Lower lobe of right lung (tissue), 2 donors: ENCODE results near the gene KRT28. TPM values are rescaled to one million over a fixed set of nuclear protein-coding genes. Genes with fewer than 3 reads are reported as not detected.

Experiments used
- ATAC-seq, 2 donors: fragments of 200-7000 bp; cut with Tn5 transposase; one replicate each; pipeline ENCODE4 v1.9.1; 2020 to 2022; ENCODE audit warnings: mild to moderate bottlenecking in 2 of 2, moderate library complexity in 2 of 2
- DNase-seq: peaks from one replicate; pipeline ENCODE4 v3.0.0-alpha.2; 2020
- H3K27ac ChIP-seq: fragments of 200-600 bp; one replicate; pipeline ENCODE4 v1.8.0; 2022
- H3K27me3 ChIP-seq: fragments of 200-600 bp; one replicate; pipeline ENCODE4 v1.8.0; 2022; ENCODE audit warnings: low read depth
- H3K36me3 ChIP-seq: fragments of 200-600 bp; one replicate; pipeline ENCODE4 v1.8.0; 2022; ENCODE audit warnings: mild to moderate bottlenecking
- H3K4me1 ChIP-seq: fragments of 200-600 bp; one replicate; pipeline ENCODE4 v1.8.0; 2022
- H3K4me3 ChIP-seq: fragments of 200-600 bp; one replicate; pipeline ENCODE4 v1.8.0; 2022; ENCODE audit warnings: mild to moderate bottlenecking
- H3K9me3 ChIP-seq: fragments of 200-600 bp; one replicate; pipeline ENCODE4 v1.8.0; 2022
- intact Hi-C: fragments of 100-400 bp; cut with DNase I; formaldehyde crosslinking; loops from one replicate; pipeline ENCODE4 v1.11.0; 2022
- total RNA-seq: library from RNA; stranded (reverse); fragmentation: NEBNext Ultra II Directional; extraction: Animal tissue kit (Norgen Biotek cat#: 25700); gene quantifications from one replicate; pipeline ENCODE4 v1.2.1, GENCODE V29; 2021
- TF ChIP-seq, protein P1 (sequence below): fragments of 200-600 bp; IDR thresholded peaks from one replicate; pipeline ENCODE4 v1.8.0; 2022; ENCODE audit warnings: antibody characterized with exemption, mild to moderate bottlenecking
- donor health status: DM: no; HTN: yes; CAD: no; lungs with severe emphysema.

Gene KRT28
- total RNA-seq, 1 donor from 2014 or later, result not detected

DNA sequence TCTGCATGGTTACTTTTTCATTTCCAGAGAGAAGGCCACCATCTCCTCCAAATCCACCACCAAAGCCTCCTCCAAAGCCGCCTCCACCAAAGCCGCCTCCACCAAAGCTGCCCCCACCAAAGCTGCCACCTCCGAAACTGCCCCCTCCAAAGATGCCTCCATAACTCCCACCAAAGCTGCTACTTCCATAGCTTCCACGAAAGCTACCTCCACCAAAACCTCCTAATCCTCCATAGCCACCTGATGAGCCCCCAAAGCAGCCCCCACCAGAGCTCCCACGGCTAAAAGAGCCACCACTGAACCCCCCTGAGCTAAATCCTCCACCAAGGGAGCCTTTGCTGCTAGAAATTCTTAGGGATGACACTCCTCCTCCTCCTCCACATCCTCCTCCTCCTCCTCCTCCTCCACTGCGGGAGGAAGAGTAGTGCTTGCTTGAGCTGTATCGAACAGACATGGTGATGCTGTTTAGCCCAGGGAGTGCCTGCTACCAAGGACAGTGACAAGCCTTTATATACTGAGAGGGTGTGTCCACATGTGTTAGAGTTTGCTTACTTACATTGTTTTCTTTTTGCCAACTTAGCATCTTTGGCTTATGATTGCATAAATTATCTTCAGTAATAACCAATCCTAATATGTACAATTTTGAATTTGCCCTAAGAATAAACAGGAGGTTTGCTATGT lies 22.5 kb upstream of the KRT28 start, which contains the start of gene KRT10:
KRT10 (minus strand) TSS at position 483 of the 681 bp plus-strand sequence; CDS start at position 454, 29 bp downstream.
- TF ChIP-seq, protein P1, sequence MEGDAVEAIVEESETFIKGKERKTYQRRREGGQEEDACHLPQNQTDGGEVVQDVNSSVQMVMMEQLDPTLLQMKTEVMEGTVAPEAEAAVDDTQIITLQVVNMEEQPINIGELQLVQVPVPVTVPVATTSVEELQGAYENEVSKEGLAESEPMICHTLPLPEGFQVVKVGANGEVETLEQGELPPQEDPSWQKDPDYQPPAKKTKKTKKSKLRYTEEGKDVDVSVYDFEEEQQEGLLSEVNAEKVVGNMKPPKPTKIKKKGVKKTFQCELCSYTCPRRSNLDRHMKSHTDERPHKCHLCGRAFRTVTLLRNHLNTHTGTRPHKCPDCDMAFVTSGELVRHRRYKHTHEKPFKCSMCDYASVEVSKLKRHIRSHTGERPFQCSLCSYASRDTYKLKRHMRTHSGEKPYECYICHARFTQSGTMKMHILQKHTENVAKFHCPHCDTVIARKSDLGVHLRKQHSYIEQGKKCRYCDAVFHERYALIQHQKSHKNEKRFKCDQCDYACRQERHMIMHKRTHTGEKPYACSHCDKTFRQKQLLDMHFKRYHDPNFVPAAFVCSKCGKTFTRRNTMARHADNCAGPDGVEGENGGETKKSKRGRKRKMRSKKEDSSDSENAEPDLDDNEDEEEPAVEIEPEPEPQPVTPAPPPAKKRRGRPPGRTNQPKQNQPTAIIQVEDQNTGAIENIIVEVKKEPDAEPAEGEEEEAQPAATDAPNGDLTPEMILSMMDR, result no peak
- intact Hi-C loops, result no loop called here

DNA sequence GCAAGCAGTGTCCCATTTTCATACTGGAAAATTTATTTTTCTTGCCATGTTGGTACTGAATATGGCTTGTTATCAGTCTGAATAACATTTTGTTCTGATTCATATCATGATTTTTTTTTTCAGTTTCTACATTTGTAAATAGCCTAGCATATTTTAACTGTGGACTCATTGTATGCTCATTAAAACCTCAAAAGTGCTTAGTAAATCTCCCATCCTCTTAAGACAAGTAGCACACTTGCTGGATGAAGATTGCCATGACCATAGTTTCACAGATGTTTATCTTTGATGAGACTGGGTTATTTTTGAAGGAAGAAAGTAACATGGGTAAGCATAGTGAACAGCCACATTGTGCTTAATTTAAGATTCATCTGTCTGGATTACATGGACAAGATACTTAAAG lies 21.8 kb upstream of the KRT28 start:
- Histone ChIP-seq H3K27me3 (no peaks in the 10 kb centered on the region), H3K9me3 (no peaks in the 10 kb centered on the region), H3K36me3 (peaks cover 11% of the 10 kb centered on the region), H3K4me3 (no peak overlapping the region), H3K27ac (no peak overlapping the region), H3K4me1 (peaks cover 16% of the 10 kb centered on the region)
- TF ChIP-seq, protein P1, result no peak
- DNase-seq (no peak), ATAC-seq (peak in 1 of 2 donors; percentile 73)
- intact Hi-C loops, result no loop called here

More for the DNA sequence above, 22.5 kb upstream of the KRT28 start, which contains the start of gene KRT10:
- Histone ChIP-seq H3K4me1 (peaks cover 16% of the 10 kb centered on the region), H3K9me3 (no peaks in the 10 kb centered on the region), H3K4me3 (no peak within 1 kb of the TSS), H3K27me3 (no peaks in the 10 kb centered on the region), H3K36me3 (peaks cover 8% of the 10 kb centered on the region), H3K27ac (no peak within 1 kb of the TSS)
- DNase-seq (no peak), ATAC-seq (no peak)

DNA sequence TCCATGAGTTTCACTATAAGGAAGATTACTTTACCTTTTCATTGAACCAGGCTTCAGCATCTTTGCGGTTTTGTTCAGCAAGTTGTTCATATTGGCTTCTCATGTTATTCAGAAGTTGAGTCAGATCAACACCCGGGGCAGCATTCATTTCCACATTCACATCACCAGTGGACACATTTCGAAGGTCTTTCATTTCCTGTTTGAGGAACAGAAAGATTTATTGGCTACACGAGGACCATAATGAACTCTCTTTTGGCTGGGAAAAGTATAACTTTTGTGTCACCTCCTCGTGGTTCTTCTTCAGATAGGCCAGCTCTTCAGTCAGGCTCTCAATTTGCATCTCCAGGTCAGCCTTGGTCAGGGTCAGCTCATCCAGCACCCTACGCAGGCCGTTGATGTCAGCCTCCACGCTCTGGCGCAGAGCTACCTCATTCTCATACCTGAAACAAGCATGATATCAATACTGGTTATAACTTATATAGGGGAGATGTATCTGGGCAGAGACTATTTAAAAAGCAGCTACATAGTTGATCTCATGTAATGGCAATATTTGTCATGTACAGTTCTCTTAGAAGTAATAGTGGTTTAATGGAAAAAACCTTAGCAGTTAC lies 20.6 kb upstream of the KRT28 start:
- H3K27ac ChIP-seq, result no peak overlapping the region

DNA sequence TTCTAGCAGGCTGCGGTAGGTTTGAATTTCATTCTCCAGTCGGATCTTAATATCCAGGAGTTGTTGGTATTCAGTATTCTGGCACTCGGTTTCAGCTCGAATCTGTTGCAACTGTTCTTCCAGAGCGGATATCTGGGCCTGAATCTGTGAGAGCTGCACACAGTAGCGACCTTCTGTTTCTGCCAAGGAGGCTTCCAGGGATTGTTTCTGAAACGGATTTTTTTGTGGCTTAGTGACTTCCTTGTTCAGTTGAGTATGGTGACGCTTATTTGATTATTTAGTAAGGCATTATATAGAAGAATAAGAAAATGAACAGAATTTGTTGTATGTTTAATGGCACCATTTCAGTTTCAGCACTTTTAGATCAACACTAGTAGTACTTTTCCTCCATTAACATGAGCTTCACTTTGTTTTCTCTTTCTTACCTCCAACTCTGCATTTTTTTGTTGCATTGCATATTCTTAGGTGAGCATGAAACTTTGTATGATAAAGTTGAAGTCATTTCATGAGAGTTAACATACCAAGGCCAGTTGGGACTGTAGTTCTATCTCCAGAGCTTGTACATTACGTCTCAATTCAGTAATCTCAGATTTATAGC lies 19.9 kb upstream of the KRT28 start:
- intact Hi-C loops, result no loop called here
- no peak for DNase-seq
- Histone ChIP-seq H3K27me3 (no peaks in the 10 kb centered on the region), H3K9me3 (no peaks in the 10 kb centered on the region), H3K4me1 (peaks cover 16% of the 10 kb centered on the region), H3K4me3 (peak overlapping the region; percentile 76), H3K36me3 (peaks cover 11% of the 10 kb centered on the region), H3K27ac (peak overlapping the region; percentile 89)
- TF ChIP-seq, protein P1, result no peak
- ATAC-seq, result no peak

More for the DNA sequence above, 20.6 kb upstream of the KRT28 start:
- Histone ChIP-seq H3K4me3 (no peak overlapping the region), H3K27me3 (no peaks in the 10 kb centered on the region), H3K36me3 (peaks cover 11% of the 10 kb centered on the region), H3K4me1 (peaks cover 16% of the 10 kb centered on the region), H3K9me3 (no peaks in the 10 kb centered on the region)
- intact Hi-C loops, result no loop called here
- DNase-seq (no peak), ATAC-seq (no peak)
- TF ChIP-seq, protein P1, result no peak

DNA sequence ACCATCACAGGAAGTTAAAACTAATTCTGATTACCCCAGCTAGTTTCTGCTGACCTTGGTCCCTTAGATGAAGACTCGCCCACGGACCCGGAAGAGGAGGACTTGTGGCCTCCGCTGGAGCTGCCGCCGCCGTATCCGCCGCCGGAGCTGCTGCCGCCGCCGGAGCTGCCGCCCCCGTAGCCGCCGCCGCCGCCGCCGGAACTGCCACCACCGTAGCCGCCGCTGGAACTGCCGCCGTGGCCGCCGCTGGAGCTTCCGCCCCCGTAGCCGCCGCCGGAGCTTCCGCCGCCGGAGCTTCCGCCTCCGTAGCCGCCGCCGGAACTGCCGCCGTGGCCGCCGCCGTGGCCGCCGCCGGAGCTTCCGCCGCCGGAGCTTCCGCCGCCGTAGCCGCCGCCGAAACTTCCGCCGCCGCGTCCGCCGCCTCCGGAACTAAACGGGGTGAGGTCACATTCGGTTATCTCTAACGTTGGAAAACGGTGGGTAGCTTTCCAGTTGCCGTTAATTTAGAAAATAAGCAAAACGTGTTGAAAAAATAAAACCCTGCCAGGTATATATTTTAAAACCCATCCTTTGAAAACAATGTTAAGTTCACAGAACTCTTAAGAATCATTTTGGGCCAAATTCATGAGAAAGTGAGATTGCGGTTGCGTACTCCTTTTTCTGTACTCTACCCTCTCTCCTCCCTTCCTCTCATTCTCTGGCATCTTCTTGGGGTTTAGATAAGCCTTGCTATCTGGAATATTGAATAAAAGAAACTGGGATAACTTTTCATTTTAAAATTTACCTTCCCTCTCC lies 19.2 kb upstream of the KRT28 start:
- ATAC-seq (peak; percentile 94 to 97), DNase-seq (peak; percentile 86)
- TF ChIP-seq, protein P1, result no peak
- Histone ChIP-seq H3K9me3 (no peaks in the 10 kb centered on the region), H3K4me1 (peaks cover 16% of the 10 kb centered on the region), H3K27ac (peak overlapping the region; percentile 89), H3K27me3 (no peaks in the 10 kb centered on the region), H3K4me3 (peak overlapping the region; percentile 76), H3K36me3 (peaks cover 11% of the 10 kb centered on the region)
- intact Hi-C loops, result no loop called here
